Stimulated activated CD8-positive, alpha-beta memory T cell treated with anti-CD3 and anti-CD28 coated beads, Interleukin-4, amount 100 ng/mL, for 24 hours (primary cell): ENCODE measurements around the gene PRICKLE3.
"Not testable (repeated sequence)": the region's sequence is repeated elsewhere in the genome, so short reads cannot be mapped to it uniquely, and the experiment has no call there.

Experiments
- DNase-seq: peaks from one replicate; pipeline ENCODE4 v3.0.0-alpha.2; 2020; ENCODE audit warnings: low read depth

Gene PRICKLE3

GRCh38 chrX:49157194-49157593, 29.0 kb downstream of the PRICKLE3 start:
- DNase-seq = no peak

GRCh38 chrX:49155900-49156837, 30.0 kb downstream of the PRICKLE3 start:
- peak; percentile 75 for DNase-seq

- DNase-seq = no peak
Observed at GRCh38 chrX:49155243-49155899, 30.8 kb downstream of the PRICKLE3 start.

- DNase-seq = no peak
Observed at GRCh38 chrX:49153467-49153866, 32.7 kb downstream of the PRICKLE3 start.

GRCh38 chrX:49149291-49149690, 36.9 kb downstream of the PRICKLE3 start:
- not testable (repeated sequence) for DNase-seq

- not testable (repeated sequence) for DNase-seq
Observed at GRCh38 chrX:49148390-49149100, 37.6 kb downstream of the PRICKLE3 start.

- no peak for DNase-seq
Observed at GRCh38 chrX:49147936-49148335, 38.2 kb downstream of the PRICKLE3 start.

GRCh38 chrX:49147282-49147681, 38.9 kb downstream of the PRICKLE3 start:
- no peak for DNase-seq

GRCh38 chrX:49143154-49143553, 43.0 kb downstream of the PRICKLE3 start:
- DNase-seq = not testable (repeated sequence)

GRCh38 chrX:49142264-49142663, 43.9 kb downstream of the PRICKLE3 start:
- DNase-seq = not testable (repeated sequence)

- no peak for DNase-seq
Observed at GRCh38 chrX:49139713-49140112, 46.5 kb downstream of the PRICKLE3 start.

GRCh38 chrX:49137492-49137891, 48.7 kb downstream of the PRICKLE3 start:
- no peak for DNase-seq

GRCh38 chrX:49133759-49134158, 52.4 kb downstream of the PRICKLE3 start:
- DNase-seq = no peak

- not testable (repeated sequence) for DNase-seq
Observed at GRCh38 chrX:49132275-49132674, 53.9 kb downstream of the PRICKLE3 start.

GRCh38 chrX:49129427-49129826, 56.7 kb downstream of the PRICKLE3 start:
- DNase-seq = no peak

- not testable (repeated sequence) for DNase-seq
Observed at GRCh38 chrX:49127742-49128258, 58.4 kb downstream of the PRICKLE3 start.
